ENCODE measurements around the gene TRH.

DNA sequence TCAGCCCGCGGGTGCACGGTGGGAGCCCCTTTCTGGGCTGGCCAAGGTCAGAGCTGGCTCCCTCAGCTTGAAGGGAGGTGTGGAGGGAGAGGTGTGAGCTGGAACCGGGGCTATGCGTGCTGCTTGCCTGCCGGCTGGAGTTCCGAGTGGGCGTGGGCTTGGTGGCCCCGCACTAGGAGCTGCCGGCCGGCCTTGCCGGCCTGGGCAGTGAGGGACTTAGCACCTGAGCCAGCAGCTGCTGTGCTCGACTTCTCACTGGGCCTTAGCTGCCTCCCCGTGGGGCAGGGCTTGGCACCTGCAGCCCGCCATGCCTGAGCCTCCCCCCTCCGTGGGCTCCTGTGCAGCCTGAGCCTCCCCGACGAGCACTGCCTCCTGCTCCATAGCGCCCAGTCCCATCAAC is 36.0 kb downstream of the TRH start:
- TF ChIP-seq, protein P1, sequence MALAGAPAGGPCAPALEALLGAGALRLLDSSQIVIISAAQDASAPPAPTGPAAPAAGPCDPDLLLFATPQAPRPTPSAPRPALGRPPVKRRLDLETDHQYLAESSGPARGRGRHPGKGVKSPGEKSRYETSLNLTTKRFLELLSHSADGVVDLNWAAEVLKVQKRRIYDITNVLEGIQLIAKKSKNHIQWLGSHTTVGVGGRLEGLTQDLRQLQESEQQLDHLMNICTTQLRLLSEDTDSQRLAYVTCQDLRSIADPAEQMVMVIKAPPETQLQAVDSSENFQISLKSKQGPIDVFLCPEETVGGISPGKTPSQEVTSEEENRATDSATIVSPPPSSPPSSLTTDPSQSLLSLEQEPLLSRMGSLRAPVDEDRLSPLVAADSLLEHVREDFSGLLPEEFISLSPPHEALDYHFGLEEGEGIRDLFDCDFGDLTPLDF (CRISPR knock-in tag; IDR thresholded peaks at IDR 0.05): no peak
- TF ChIP-seq MAX (CRISPR knock-in tag; IDR thresholded peaks at IDR 0.05) (no peak), NFYB (CRISPR knock-in tag; conservative IDR thresholded peaks at IDR 0.05; ENCODE audit: low read depth) (no peak), ETV6 (CRISPR knock-in tag; IDR thresholded peaks at IDR 0.05) (no peak), CTCF (IDR thresholded peaks at IDR 0.05) (no peak), ATF6 (CRISPR knock-in tag; IDR thresholded peaks at IDR 0.05) (no peak), ZNF219 (CRISPR knock-in tag; IDR thresholded peaks at IDR 0.05; ENCODE audit: borderline replicate concordance) (no peak), ATF2 (CRISPR knock-in tag; IDR thresholded peaks at IDR 0.05; ENCODE audit: borderline replicate concordance, low read depth) (no peak), SP1 (CRISPR knock-in tag; conservative IDR thresholded peaks at IDR 0.05) (no peak)
- TF ChIP-seq, protein P2, sequence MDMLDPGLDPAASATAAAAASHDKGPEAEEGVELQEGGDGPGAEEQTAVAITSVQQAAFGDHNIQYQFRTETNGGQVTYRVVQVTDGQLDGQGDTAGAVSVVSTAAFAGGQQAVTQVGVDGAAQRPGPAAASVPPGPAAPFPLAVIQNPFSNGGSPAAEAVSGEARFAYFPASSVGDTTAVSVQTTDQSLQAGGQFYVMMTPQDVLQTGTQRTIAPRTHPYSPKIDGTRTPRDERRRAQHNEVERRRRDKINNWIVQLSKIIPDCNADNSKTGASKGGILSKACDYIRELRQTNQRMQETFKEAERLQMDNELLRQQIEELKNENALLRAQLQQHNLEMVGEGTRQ (CRISPR knock-in tag; IDR thresholded peaks at IDR 0.05): no peak
- TF ChIP-seq, protein P3, sequence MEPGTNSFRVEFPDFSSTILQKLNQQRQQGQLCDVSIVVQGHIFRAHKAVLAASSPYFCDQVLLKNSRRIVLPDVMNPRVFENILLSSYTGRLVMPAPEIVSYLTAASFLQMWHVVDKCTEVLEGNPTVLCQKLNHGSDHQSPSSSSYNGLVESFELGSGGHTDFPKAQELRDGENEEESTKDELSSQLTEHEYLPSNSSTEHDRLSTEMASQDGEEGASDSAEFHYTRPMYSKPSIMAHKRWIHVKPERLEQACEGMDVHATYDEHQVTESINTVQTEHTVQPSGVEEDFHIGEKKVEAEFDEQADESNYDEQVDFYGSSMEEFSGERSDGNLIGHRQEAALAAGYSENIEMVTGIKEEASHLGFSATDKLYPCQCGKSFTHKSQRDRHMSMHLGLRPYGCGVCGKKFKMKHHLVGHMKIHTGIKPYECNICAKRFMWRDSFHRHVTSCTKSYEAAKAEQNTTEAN (CRISPR knock-in tag; IDR thresholded peaks at IDR 0.05): no peak
- TF ChIP-seq, protein P4, sequence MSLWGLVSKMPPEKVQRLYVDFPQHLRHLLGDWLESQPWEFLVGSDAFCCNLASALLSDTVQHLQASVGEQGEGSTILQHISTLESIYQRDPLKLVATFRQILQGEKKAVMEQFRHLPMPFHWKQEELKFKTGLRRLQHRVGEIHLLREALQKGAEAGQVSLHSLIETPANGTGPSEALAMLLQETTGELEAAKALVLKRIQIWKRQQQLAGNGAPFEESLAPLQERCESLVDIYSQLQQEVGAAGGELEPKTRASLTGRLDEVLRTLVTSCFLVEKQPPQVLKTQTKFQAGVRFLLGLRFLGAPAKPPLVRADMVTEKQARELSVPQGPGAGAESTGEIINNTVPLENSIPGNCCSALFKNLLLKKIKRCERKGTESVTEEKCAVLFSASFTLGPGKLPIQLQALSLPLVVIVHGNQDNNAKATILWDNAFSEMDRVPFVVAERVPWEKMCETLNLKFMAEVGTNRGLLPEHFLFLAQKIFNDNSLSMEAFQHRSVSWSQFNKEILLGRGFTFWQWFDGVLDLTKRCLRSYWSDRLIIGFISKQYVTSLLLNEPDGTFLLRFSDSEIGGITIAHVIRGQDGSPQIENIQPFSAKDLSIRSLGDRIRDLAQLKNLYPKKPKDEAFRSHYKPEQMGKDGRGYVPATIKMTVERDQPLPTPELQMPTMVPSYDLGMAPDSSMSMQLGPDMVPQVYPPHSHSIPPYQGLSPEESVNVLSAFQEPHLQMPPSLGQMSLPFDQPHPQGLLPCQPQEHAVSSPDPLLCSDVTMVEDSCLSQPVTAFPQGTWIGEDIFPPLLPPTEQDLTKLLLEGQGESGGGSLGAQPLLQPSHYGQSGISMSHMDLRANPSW (CRISPR knock-in tag; conservative IDR thresholded peaks at IDR 0.05; ENCODE audit: low read depth): no peak
